Measurements from ENCODE around the gene OAT.

OAT gene

GRCh38 chr10:124349996-124350280, 68.8 kb downstream of the OAT start:
- DNase-seq = no peak

DNA sequence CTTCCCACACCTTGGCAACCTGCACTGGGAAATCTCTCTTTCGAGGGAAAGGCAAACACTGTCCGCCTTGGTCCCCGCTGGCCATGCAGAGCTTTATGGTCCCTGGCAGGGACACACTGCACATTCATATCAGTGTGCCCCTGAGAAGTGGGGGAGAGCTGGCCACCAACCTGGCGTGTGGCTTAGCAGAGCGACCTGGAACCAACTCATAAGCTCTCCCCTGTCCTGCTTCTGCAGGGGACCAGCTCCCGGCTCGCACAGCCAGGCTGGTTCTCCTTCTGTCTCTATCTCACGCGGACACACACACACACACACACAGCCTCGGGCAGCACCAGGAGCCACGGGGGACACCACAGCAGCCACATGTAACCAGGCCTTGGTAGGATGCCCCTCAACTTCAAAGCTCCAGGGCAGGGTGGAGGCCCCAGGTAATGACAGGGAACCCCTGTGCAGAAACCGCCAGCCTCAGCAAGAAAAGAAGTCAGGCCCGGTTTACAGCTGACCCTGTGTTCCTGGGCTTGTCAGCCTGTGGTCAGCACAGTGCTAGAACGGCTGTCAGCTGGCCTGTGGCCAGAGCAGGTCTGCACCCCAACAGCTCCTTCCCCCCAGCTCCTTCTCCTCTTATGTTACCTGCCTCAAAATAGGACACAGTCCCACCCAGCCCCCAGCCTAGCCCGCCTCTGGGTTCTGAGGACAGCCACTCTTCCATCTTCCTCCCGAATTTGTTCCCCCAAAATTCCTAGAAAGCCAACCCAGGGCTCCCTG, 69.3 kb downstream of the OAT start:
- DNase-seq = no peak

DNA sequence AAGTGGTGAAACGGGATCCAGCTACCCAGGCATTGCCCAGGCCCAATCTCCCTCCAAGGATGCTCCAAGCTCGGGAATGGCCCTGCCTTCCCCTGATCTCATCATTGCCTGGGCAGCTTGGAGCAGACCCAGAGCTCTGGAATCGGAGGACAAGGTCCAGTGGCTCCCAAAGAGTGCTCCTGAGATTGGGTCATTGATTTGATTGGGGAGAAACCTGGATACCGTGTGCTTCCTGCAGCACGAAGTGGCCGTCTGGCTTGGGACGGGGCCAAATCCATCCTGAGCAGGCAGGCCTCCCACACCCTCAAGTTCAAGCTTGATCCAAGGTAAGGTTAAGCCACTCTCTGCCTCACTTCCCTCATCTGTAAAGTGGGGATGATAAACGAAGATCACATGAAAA, 69.9 kb downstream of the OAT start:
- no peak for DNase-seq

DNA sequence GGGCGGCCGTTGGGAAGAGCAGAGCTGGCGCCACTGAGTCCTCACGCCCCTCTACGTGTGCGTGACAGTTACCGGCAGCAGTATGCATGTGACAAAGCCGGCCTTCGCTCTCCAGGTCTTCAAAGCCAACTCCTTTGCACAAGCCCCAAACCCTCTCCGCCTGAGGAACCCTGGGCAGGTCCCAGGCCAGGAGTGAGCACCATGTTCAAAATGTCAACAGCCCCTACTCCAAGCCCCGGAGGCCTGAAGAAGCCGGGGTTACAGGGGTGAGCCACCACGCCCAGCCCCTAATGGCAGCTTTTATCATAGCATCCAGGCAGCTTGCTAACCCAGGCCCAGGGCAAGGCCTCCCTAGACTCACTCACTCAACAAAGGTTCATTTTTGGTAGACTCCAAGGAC, 70.8 kb downstream of the OAT start:
- no peak for DNase-seq
